Measurements from ENCODE around the gene CERS6. TPM values are rescaled to one million over a fixed set of nuclear protein-coding genes. Genes with fewer than 3 reads are reported as not detected.

Gene CERS6
- total and polyA plus RNA-seq, 11 donors: 22.1 to 78.0 (median 62.2) TPM

DNA sequence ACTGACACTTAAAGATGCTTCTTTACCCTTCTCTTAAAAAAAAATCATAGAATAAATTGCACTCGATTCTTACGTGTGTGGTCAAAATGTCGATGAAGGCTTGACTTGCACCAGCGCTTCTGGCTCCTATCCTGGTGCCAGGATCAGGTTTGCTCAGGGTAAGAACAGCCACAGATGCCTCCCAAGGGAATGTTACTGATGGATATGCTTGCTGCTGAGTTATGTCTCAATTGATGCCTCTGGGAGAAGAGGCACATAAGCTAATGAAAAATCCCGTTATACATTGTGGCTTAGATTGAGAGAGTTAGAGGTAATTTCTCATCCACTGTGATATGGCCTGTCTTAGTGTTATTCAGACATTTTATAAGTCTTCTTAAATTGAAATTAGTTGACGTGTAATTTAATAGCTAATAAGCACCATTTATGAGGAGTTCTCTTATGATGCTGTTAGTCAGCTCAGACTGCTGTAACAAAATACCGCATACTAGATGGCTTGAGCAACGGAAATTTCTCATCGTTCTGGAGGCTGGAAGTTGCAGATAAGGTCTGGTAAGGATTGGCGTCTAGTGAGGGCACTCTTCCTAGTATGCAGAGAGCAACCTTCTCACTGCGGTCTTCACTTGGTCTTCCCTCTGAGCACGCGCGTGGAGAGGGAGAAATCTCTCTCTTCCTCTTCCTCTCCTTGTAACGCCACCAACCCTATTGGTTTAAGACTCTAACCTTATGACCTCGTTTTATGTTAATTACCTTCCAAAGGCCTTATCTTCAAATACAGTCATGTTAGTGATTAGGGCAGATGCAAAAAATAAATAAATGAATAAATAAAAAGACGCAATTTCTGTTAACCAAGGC, 229.8 kb downstream of the CERS6 start:
- ATAC-seq: peak in 1 of 4 donors; percentile 31

DNA sequence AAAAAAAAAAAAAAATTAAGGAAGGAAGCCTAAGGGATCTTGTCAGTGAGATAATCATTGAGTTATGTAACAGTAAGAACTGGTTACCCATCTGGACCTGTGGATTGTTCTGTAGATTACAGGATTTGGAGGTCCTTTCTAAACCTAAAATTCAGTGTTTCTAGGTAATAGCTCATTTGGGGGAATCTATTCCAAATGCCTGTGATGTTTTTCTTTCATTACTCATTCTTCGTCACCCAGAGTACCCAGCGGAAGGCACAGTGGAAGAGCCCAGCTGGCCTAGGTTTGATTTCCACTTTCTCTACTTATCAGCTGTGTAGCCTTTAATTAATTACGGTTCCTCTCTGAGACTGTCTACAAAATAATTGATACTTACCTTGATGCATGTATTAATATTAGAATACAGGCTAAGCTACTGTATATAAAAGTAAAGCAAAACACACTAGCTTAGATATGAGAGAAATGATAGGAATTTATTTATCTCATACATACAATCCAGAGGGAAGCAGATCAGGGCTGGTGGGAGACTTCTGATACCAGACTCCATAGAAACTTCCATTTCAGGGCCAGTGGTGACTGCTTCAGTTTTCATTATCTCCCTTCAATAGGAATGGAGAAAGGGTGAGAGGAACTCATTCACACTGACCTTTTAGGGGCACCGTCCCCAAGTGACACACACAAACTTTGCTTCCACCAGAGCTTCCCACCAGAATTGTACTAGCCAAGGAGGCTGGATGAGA, 230.6 kb downstream of the CERS6 start:
- TF ChIP-seq, protein P1, sequence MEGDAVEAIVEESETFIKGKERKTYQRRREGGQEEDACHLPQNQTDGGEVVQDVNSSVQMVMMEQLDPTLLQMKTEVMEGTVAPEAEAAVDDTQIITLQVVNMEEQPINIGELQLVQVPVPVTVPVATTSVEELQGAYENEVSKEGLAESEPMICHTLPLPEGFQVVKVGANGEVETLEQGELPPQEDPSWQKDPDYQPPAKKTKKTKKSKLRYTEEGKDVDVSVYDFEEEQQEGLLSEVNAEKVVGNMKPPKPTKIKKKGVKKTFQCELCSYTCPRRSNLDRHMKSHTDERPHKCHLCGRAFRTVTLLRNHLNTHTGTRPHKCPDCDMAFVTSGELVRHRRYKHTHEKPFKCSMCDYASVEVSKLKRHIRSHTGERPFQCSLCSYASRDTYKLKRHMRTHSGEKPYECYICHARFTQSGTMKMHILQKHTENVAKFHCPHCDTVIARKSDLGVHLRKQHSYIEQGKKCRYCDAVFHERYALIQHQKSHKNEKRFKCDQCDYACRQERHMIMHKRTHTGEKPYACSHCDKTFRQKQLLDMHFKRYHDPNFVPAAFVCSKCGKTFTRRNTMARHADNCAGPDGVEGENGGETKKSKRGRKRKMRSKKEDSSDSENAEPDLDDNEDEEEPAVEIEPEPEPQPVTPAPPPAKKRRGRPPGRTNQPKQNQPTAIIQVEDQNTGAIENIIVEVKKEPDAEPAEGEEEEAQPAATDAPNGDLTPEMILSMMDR (IDR thresholded peaks at IDR 0.05): no peak
- TF ChIP-seq POLR2A (IDR thresholded peaks at IDR 0.05): no peak
- ATAC-seq: no peak
- Histone ChIP-seq H3K4me1 (peaks cover 0 to 28% (median 7%) of the 10 kb centered on the region in 12 donors), H3K4me3 (no peak overlapping the region), H3K27me3 (no peaks in the 10 kb centered on the region), H3K36me3 (peaks cover 0 to 3% (median 0%) of the 10 kb centered on the region in 9 donors), H3K9me3 (no peaks in the 10 kb centered on the region), H3K27ac (no peak overlapping the region)
- DNase-seq: no peak
- intact Hi-C loops (cut with DNase I): loop anchor here in 9 of 10 donors (5.0 to 10.0 kb wide), 8 partner anchors 49 to 339 kb away; partner anchors contain the start of gene CERS6 (in 3 of the 9)
- WGBS, 4 donors: 83 to 87% (median 85%) methylated on average over 4 of the region's 4 CpGs

More for the DNA sequence above, 229.8 kb downstream of the CERS6 start:
- Histone ChIP-seq H3K9me3 (no peaks in the 10 kb centered on the region), H3K4me1 (peaks cover 0 to 28% (median 7%) of the 10 kb centered on the region in 12 donors), H3K27ac (no peak overlapping the region), H3K27me3 (no peaks in the 10 kb centered on the region), H3K4me3 (no peak overlapping the region), H3K36me3 (no peaks in the 10 kb centered on the region)
- no peak for DNase-seq
- TF ChIP-seq, protein P1 (IDR thresholded peaks at IDR 0.05): no peak
- TF ChIP-seq POLR2A (IDR thresholded peaks at IDR 0.05): no peak
- 78 to 85% (median 80%) methylated on average over 17 of the region's 17 CpGs for WGBS, 4 donors
- intact Hi-C loops (cut with DNase I): loop anchor here in 9 of 10 donors (5.0 to 10.0 kb wide), 8 partner anchors 49 to 339 kb away; partner anchors contain the start of gene CERS6 (in 3 of the 9)

DNA sequence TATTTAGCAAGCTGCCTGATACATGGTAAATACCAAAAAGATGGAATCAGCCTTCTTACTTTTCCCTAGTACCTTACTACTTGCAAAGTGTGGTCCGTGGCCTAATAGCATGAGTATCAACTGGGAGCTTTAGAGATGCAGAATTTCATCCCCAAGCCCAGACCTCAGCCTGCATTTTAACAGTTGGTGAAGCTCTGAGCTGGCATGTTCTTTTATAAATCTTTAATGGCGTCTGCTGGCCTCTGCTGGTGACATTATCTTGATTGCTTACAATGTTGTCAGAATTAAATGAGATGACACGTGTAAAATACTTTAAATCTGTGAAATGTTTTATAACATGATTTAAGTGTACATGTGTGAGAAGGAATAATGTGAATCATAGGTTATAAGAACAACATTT, 231.2 kb downstream of the CERS6 start:
- no peaks in the 10 kb centered on the region for H3K9me3 ChIP-seq
- 60 to 63% (median 61%) methylated on average over 3 of the region's 3 CpGs for WGBS, 4 donors
- H3K4me3 ChIP-seq: no peak overlapping the region
- intact Hi-C loops (cut with DNase I): loop anchor here in 9 of 10 donors (5.0 to 10.0 kb wide), 8 partner anchors 50 to 340 kb away; partner anchors contain the start of gene CERS6 (in 3 of the 9)
- H3K4me1 ChIP-seq: peaks cover 0 to 28% (median 7%) of the 10 kb centered on the region in 12 donors
- DNase-seq (no peak), ATAC-seq (peak in 3 of 4 donors; percentile 36 to 53 (median 50))
- peaks cover 0 to 5% (median 0%) of the 10 kb centered on the region in 9 donors for H3K36me3 ChIP-seq
- no peak overlapping the region for H3K27ac ChIP-seq
- no peaks in the 10 kb centered on the region for H3K27me3 ChIP-seq
- TF ChIP-seq, protein P1 (IDR thresholded peaks at IDR 0.05): peak in 10 of 12 donors; percentile 6 to 55 (median 38)
- no peak for TF ChIP-seq POLR2A (IDR thresholded peaks at IDR 0.05)
